HEK293 (cell line): ENCODE measurements around the gene INSRR.

Source experiments
- BCL11A ChIP-seq: fragments of 450-650 bp; formaldehyde crosslinking; IDR thresholded peaks from 2 replicates; pipeline ENCODE4 v1.5.1; 2016; ENCODE audit warnings: low read depth, missing biosample characterization, missing genetic modification characterization
- CTCF ChIP-seq: fragments of 450-650 bp; formaldehyde crosslinking; IDR thresholded peaks from 2 replicates; pipeline ENCODE4 v1.5.1; 2016; ENCODE audit warnings: missing biosample characterization, missing genetic modification characterization
- ZBTB1 ChIP-seq: fragments of 450-650 bp; formaldehyde crosslinking; IDR thresholded peaks from 2 replicates; pipeline ENCODE4 v1.5.1; 2016; ENCODE audit warnings: missing biosample characterization, missing genetic modification characterization
- ZBTB10 ChIP-seq: fragments of 450-650 bp; formaldehyde crosslinking; IDR thresholded peaks from 2 replicates; pipeline ENCODE4 v1.5.1; 2016; ENCODE audit warnings: missing biosample characterization, missing genetic modification characterization
- ZBTB20 ChIP-seq: fragments of 450-650 bp; formaldehyde crosslinking; IDR thresholded peaks from 2 replicates; pipeline ENCODE4 v1.5.1; 2016; ENCODE audit warnings: missing biosample characterization, missing genetic modification characterization
- ZNF146 ChIP-seq: fragments of 450-650 bp; formaldehyde crosslinking; IDR thresholded peaks from 2 replicates; pipeline ENCODE4 v1.5.1; 2016; ENCODE audit warnings: missing biosample characterization, missing genetic modification characterization
- ZNF280D ChIP-seq: fragments of 450-650 bp; formaldehyde crosslinking; IDR thresholded peaks from 2 replicates; pipeline ENCODE4 v1.5.1; 2016; ENCODE audit warnings: missing biosample characterization, missing genetic modification characterization
- ZNF501 ChIP-seq: fragments of 450-650 bp; formaldehyde crosslinking; IDR thresholded peaks from 2 replicates; pipeline ENCODE4 v1.5.1; 2016; ENCODE audit warnings: missing biosample characterization, missing genetic modification characterization
- ZNF548 ChIP-seq: fragments of 450-650 bp; formaldehyde crosslinking; IDR thresholded peaks from 2 replicates; pipeline ENCODE4 v1.5.1; 2016; ENCODE audit warnings: missing biosample characterization, missing genetic modification characterization
- ZNF626 ChIP-seq: fragments of 450-650 bp; sonication (Bioruptor Pico); formaldehyde crosslinking; IDR thresholded peaks from 2 replicates; pipeline ENCODE4 v1.5.1; 2018; ENCODE audit warnings: missing biosample characterization, missing genetic modification characterization, inconsistent platforms
- ZNF639 ChIP-seq: fragments of 450-650 bp; formaldehyde crosslinking; IDR thresholded peaks from 2 replicates; pipeline ENCODE4 v1.5.1; 2016; ENCODE audit warnings: missing biosample characterization, missing genetic modification characterization

- TF ChIP-seq ZNF146 (tag by site-specific recombination) (no peak), ZNF280D (no peak), ZBTB1 (tag by site-specific recombination) (no peak), ZNF548 (tag by site-specific recombination) (no peak), ZNF626 (tag by site-specific recombination) (no peak), ZBTB10 (tag by site-specific recombination) (no peak), CTCF (tag by site-specific recombination) (no peak), ZNF501 (tag by site-specific recombination) (no peak), ZBTB20 (tag by site-specific recombination) (no peak), BCL11A (tag by site-specific recombination) (no peak), ZNF639 (tag by site-specific recombination) (no peak)
Observed at GRCh38 chr1:156899956-156900718, 41.2 kb upstream of the INSRR start.
